NOMO-1 treated with DMSO at 0.1 percent for 48 hours (cell line): ENCODE results near the gene SEC14L5.

Experiments
- DNase-seq: peaks from one replicate; lab custom pipeline; 2025; ENCODE audit not compliant: unreplicated experiment; lab: John Stamatoyannopoulos, UW

The SEC14L5 gene

DNA sequence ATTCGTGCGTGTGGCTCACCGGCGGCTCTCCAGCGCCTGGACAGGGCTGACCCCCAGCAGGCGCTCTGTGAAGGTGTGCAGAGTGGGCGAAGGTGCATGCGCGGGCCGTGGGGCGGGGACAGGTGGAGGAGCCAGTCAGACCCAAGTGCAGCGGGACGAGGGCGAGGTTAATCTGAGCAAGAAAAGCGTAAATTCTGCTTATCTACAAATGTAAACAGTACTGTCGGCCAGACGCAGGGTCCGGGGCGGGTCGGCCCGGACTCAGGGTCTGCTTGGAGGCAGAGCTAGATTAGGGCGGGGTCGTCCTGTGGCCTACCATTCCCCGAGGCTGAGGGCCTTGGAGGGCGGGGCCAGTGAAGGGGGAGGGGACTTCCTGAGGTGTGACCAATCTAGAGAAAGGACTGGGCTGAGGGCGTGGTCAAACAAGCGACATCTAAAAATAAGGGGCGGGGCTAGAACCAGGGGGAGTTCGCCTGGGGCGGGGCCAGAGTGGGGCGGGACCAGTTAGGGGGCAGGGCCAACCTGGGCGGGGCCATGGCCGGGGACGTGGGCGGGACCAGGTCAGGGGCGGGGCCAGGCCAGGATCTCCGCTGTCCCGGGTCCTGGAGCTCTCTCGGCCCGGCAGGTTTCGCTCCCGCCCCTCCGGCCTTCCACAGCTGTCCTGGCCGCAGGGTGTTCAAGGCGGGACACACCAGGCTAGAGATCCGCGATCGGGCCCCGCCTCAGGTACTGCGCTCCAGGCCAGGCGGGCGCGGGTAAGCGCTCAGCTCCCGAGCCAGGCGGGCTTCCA lies at the start of gene SEC14L5:
TSS of gene SEC14L5 (plus strand) at position 611 of the 790 bp plus-strand sequence. CDS start 994 bp downstream, outside the sequence.
- peak; percentile 91 for DNase-seq

DNA sequence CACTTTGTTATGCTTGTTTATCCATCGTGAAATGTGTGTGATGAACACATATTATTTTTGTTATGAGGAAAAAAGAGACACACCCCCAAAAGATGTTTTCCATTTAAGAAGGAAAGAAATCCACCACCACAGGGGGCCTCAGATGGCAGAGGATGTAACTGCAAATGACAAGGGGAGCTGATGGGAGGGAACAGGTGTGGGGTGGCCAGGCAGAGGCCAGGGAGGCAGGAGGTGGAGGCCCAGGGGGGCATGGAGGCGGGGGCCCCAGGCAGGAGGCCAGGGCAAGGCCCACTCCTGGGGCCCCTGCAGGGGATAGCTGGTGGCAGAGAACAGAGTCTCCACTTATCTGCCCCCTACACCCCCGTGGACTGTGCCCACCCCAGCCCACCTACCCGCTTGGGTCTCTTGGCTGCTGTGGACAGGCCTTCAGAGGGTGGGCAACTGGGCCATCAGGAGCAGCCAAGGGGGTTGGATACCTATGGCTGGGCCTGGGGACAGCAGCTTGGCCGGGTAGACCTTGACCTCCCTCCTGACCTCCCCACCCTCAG lies 49.2 kb upstream of the SEC14L5 start:
- no peak for DNase-seq

- DNase-seq = no peak
Measured at GRCh38 chr16:4909825-4910224, 48.3 kb upstream of the SEC14L5 start.

- DNase-seq = no peak
Measured at GRCh38 chr16:4910828-4911227, 47.3 kb upstream of the SEC14L5 start.

DNA sequence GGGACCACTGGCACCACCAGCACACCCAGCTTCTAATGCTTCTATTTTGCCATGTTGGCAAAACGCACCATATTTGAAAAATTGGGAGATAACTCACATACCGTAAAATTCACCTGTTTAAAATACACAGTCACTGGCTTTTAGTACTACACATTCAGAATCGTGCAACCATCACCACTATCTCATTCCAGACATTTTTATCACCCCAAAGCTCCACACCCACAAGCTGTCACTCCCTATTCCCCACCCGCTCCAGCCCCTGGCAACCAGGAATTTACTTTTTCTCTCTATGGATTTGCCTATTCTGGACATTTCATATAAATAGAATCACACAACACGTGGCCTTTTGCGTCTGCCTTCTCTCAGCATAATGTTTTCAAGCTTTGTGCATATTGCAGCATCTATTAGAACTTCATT lies 46.2 kb upstream of the SEC14L5 start:
- DNase-seq = no peak

GRCh38 chr16:4913130-4913773 lies 44.9 kb upstream of the SEC14L5 start:
- no peak for DNase-seq

DNA sequence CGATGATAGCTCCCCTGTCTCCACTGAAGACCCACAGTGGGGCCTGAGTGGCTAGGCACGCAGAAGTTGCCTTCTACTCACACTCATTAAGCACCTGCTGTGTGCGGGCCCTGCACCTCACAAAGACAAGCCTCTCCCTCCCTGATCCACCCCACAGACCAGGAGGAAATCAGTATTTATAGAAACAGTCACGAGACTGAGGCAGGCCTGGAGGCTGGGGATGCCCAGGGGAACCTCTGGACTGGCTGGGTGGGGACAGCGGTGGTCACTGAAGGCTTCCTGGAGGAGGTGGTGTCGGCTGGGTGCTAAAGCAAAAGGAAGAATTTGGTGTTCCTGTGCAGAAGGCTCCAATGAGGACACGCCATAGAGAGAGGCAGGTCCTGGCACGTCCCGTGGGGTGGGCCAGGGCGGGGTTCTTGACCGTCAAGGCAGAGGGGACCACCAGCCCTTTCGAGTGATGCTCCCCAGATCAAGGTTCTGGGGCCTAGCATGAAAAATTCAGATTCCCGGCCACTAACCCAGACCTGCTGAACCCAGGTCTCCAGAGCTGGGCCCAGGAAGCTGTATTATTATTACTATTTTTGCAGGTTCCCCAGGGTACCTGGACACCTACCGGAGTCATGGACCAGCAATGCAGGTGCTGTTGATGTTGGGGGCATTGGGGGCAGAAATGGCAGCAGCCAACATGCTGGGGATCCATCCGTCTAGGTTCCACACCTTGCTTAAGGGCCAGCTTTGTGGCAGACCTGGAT lies 44.2 kb upstream of the SEC14L5 start:
- DNase-seq = no peak

GRCh38 chr16:4914528-4915225 lies 43.5 kb upstream of the SEC14L5 start:
- no peak for DNase-seq

GRCh38 chr16:4915226-4915761 lies 42.8 kb upstream of the SEC14L5 start:
- no peak for DNase-seq

DNA sequence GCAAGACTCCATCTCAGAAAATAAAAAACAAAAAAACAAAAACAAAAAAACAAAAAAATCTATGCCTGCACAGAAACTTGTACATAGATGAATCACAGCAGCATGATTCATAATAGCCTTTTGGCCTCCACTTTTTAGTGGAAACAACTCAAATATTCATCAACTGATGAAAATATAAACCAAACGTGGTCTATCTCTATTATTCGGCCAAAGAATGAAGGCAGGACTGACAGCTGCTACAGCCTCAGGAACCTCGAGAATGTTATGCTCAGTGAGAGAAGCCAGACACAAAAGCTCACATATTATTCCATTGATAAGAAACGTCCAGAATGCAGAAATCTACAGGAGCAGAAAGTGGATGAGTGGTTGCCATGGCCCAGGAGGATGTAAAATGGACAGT lies 41.0 kb upstream of the SEC14L5 start:
- DNase-seq = no peak

GRCh38 chr16:4918781-4919251 lies 39.3 kb upstream of the SEC14L5 start:
- DNase-seq = no peak

GRCh38 chr16:4920826-4921225 lies 37.3 kb upstream of the SEC14L5 start:
- no peak for DNase-seq

GRCh38 chr16:4922721-4923342 lies 35.3 kb upstream of the SEC14L5 start:
- no peak for DNase-seq

GRCh38 chr16:4923853-4924252 lies 34.3 kb upstream of the SEC14L5 start:
- DNase-seq = no peak

GRCh38 chr16:4924593-4925292 lies 33.4 kb upstream of the SEC14L5 start:
- DNase-seq = no peak

GRCh38 chr16:4925293-4925607 lies 32.9 kb upstream of the SEC14L5 start:
- DNase-seq = no peak

- no peak for DNase-seq
Measured at GRCh38 chr16:4925791-4926190, 32.3 kb upstream of the SEC14L5 start.

DNA sequence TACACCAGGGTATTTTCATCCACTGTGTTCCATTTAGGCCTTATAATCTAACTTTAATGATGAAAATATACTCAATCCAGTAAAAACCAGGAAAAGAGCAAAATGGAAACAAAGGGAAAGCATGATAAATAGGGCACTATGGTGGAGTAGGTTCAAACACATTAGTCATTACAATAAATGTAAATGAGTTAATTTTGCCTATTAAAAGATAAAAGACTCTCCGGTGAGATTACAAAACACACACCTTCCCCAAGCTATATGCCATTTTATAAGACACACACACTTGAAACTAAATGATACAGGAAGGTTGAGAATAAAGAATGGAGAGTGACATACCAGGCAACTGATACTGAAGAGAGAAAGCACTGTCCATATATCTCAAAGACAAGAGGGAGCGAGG lies 31.2 kb upstream of the SEC14L5 start:
- no peak for DNase-seq

GRCh38 chr16:4927661-4928060 lies 30.5 kb upstream of the SEC14L5 start:
- DNase-seq = no peak

- DNase-seq = no peak
Measured at GRCh38 chr16:4928227-4928626, 29.9 kb upstream of the SEC14L5 start.
